Calu3 (cell line): Measurements from ENCODE around the gene FLVCR2. TPM values are rescaled to one million over a fixed set of nuclear protein-coding genes. Genes with fewer than 3 reads are reported as not detected.

ENCODE experiments used
- BruUV-seq: library from RNA; stranded (reverse); fragments of 400-500 nt; replicated peaks from 2 replicates; lab custom pipeline; 2021; lab: Mats Ljungman, UMichigan
- CTCF ChIA-PET: fragments of 300-600 bp; sonication (Branson Sonifier 250); formaldehyde crosslinking; loops from one replicate; lab custom pipeline; 2022; ENCODE audit warnings: antibody characterized with exemption; lab: Charles Lee
- DNase-seq: peaks from one replicate; pipeline ENCODE4 v3.0.0; 2022
- H3K27ac Mint-ChIP-seq: one replicate; pipeline ENCODE4 v1.8.0; 2022; ENCODE audit warnings: mixed read lengths; ENCODE audit not compliant: unreplicated experiment
- H3K27me3 Mint-ChIP-seq: one replicate; pipeline ENCODE4 v1.8.0; 2022; ENCODE audit warnings: mixed read lengths; ENCODE audit not compliant: unreplicated experiment
- H3K36me3 Mint-ChIP-seq: one replicate; pipeline ENCODE4 v1.8.0; 2022; ENCODE audit warnings: mild to moderate bottlenecking, moderate library complexity, mixed read lengths; ENCODE audit not compliant: insufficient read depth, unreplicated experiment
- H3K4me1 Mint-ChIP-seq: one replicate; pipeline ENCODE4 v1.8.0; 2022; ENCODE audit warnings: mild to moderate bottlenecking, low read depth, mixed read lengths; ENCODE audit not compliant: unreplicated experiment
- H3K4me3 Mint-ChIP-seq: one replicate; pipeline ENCODE4 v1.8.0; 2022; ENCODE audit warnings: mild to moderate bottlenecking, low read depth, moderate library complexity, mixed read lengths; ENCODE audit not compliant: unreplicated experiment
- H3K9me3 Mint-ChIP-seq: one replicate; pipeline ENCODE4 v1.8.0; 2022; ENCODE audit warnings: low read depth, mixed read lengths; ENCODE audit not compliant: unreplicated experiment
- intact Hi-C: fragments of 100-400 bp; cut with micrococcal nuclease; formaldehyde crosslinking; loops from one replicate; pipeline ENCODE4 v1.10.0; 2022; ENCODE audit not compliant: unreplicated experiment
- total RNA-seq: library from RNA; stranded (reverse); gene quantifications from 2 replicates; pipeline ENCODE4 v1.2.3, GENCODE V29; 2022
- TF ChIP-seq, protein P1 (sequence below): fragments of 200-600 bp; IDR thresholded peaks from one replicate; pipeline ENCODE4 v1.8.0; 2022; ENCODE audit warnings: antibody characterized with exemption; ENCODE audit not compliant: unreplicated experiment

Gene FLVCR2
- total RNA-seq, 1 experiment from 2014 or later, result 1.4 TPM

DNA sequence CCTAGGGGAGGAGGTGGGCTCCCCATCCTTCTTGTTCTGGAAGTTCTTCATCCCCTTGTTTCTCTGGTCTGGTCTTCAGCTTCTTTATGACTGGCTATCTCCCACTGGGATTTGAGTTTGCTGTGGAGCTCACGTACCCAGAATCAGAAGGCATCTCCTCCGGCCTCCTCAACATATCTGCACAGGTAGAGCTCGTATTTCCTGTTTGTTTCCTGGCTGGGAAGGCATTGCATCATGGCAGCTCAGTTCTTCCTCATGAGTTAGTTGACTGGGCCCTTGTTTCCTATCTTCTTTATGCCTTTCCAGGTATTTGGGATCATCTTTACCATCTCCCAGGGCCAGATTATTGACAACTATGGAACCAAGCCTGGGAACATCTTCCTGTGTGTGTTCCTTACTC lies 62.5 kb downstream of the FLVCR2 start:
- intact Hi-C loops, result no loop called here
- no peak overlapping the region for H3K27ac Mint-ChIP-seq
- no peaks in the 10 kb centered on the region for H3K27me3 Mint-ChIP-seq
- no peaks in the 10 kb centered on the region for H3K36me3 Mint-ChIP-seq
- TF ChIP-seq, protein P1, sequence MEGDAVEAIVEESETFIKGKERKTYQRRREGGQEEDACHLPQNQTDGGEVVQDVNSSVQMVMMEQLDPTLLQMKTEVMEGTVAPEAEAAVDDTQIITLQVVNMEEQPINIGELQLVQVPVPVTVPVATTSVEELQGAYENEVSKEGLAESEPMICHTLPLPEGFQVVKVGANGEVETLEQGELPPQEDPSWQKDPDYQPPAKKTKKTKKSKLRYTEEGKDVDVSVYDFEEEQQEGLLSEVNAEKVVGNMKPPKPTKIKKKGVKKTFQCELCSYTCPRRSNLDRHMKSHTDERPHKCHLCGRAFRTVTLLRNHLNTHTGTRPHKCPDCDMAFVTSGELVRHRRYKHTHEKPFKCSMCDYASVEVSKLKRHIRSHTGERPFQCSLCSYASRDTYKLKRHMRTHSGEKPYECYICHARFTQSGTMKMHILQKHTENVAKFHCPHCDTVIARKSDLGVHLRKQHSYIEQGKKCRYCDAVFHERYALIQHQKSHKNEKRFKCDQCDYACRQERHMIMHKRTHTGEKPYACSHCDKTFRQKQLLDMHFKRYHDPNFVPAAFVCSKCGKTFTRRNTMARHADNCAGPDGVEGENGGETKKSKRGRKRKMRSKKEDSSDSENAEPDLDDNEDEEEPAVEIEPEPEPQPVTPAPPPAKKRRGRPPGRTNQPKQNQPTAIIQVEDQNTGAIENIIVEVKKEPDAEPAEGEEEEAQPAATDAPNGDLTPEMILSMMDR, result no peak
- no peaks in the 10 kb centered on the region for H3K4me1 Mint-ChIP-seq
- no TSS peak for BruUV-seq
- CTCF ChIA-PET, result no interaction called here
- H3K9me3 Mint-ChIP-seq, result no peaks in the 10 kb centered on the region
- DNase-seq, result no peak
- no peak overlapping the region for H3K4me3 Mint-ChIP-seq

DNA sequence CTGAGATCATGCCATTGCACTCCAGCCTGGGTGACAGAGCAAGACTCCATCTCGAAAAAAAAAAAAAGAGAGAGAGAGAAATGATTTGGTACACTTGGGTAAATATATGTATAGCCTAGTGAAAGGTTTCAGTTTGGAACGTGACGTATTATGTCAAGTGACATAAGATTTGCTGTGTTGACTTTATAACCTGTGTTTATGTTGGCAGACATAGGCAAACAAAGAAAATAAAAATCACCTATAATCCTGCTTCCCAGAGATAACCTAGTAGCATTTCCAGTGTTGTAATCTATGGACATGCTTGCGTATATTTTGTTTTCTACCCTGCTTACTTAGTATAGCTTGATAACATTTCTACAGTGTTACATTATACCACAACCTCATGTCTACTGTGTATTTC lies 65.6 kb downstream of the FLVCR2 start:
- TF ChIP-seq, protein P1, result no peak
- Mint-ChIP-seq H3K36me3 (peaks cover 6% of the 10 kb centered on the region), H3K9me3 (no peaks in the 10 kb centered on the region), H3K4me1 (no peaks in the 10 kb centered on the region), H3K27ac (no peak overlapping the region), H3K4me3 (no peak overlapping the region), H3K27me3 (no peaks in the 10 kb centered on the region)
- CTCF ChIA-PET, result no interaction called here
- no TSS peak for BruUV-seq
- no peak for DNase-seq
- intact Hi-C loops, result no loop called here

DNA sequence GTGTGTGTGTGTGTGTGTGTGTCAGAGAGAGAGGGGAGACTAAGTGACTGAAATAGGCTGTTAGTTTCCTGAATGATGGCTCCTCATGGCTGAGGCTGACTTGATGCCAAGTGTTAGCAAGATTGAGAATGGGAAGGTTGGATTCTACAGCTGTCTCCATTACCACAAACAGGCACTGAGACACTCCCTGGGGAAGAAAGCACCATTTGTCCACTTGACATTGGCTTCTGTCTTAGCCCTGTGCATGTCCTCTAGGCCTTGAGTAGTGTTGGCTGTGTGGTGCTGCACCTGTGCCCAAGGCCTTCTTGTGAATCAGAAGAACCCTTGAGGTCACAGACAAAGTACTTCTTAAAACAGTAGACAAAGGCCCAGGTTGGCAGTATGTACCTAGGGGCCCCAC lies 66.6 kb downstream of the FLVCR2 start:
- no TSS peak for BruUV-seq
- H3K27ac Mint-ChIP-seq, result no peak overlapping the region
- TF ChIP-seq, protein P1, result no peak
- no peak overlapping the region for H3K4me3 Mint-ChIP-seq
- peaks cover 6% of the 10 kb centered on the region for H3K36me3 Mint-ChIP-seq
- no peaks in the 10 kb centered on the region for H3K27me3 Mint-ChIP-seq
- no peaks in the 10 kb centered on the region for H3K9me3 Mint-ChIP-seq
- no peaks in the 10 kb centered on the region for H3K4me1 Mint-ChIP-seq
- intact Hi-C loops, result no loop called here
- CTCF ChIA-PET, result interaction anchor here (0.7 kb wide), 1 partner anchor 13 kb away, joined by 3 read pairs; no protein-coding TSS in a partner anchor
- DNase-seq, result no peak

DNA sequence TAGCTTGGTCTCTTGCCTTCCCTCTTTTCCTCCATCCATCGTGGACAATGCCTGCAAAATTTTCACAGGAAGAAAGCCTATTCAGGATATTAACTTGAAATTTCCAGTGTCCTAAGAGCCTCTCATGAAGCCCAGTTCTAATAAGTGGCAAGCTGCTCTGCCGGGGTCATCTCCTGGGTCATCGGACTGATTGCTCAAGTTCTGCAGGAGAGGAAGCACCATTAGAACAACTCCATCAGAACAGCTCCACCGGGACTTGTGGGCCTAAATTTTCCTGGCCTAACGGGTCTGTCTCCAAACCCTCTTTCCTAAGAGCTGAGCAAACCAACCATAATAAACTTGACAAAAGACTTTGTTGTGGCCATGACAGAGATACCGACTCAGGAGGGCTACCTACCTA lies 68.3 kb downstream of the FLVCR2 start:
- Mint-ChIP-seq H3K27me3 (no peaks in the 10 kb centered on the region), H3K4me3 (no peak overlapping the region), H3K27ac (no peak overlapping the region), H3K36me3 (peaks cover 6% of the 10 kb centered on the region), H3K9me3 (no peaks in the 10 kb centered on the region), H3K4me1 (no peaks in the 10 kb centered on the region)
- intact Hi-C loops, result no loop called here
- no peak for DNase-seq
- no TSS peak for BruUV-seq
- CTCF ChIA-PET, result no interaction called here
- TF ChIP-seq, protein P1, result no peak

DNA sequence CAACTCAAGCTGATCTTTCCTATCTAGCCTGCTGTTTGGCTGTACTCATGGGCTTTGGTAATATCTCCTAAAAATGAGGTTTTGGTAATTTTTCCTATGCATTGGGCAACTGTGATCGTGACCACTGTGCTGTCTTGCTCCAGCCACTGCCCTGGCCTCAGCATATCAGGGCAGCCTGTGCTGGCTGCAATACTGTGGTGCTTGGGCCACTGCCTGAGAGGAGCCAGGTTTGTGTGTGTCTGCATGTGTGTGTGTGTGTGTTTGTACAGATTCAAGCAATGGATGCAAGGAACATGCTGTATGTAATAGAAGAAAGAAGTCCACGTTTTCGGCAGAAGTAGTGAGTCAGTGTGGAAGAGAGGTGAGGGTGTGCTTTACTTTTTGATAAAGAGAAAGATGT lies 69.2 kb downstream of the FLVCR2 start:
- intact Hi-C loops, result no loop called here

More for the DNA sequence above, 69.2 kb downstream of the FLVCR2 start:
- Mint-ChIP-seq H3K27me3 (no peaks in the 10 kb centered on the region), H3K36me3 (peaks cover 6% of the 10 kb centered on the region), H3K27ac (no peak overlapping the region), H3K9me3 (no peaks in the 10 kb centered on the region), H3K4me3 (no peak overlapping the region), H3K4me1 (no peaks in the 10 kb centered on the region)
- TF ChIP-seq, protein P1, result no peak
- CTCF ChIA-PET, result no interaction called here
- no peak for DNase-seq
- no TSS peak for BruUV-seq
